Measurements from ENCODE around the gene NPTXR. TPM values are rescaled to one million over a fixed set of nuclear protein-coding genes. Genes with fewer than 3 reads are reported as not detected.

Gene NPTXR
- total RNA-seq, 1 experiment from 2014 or later: 10.4 TPM

- TF ChIP-seq E2F1 (CRISPR knock-in tag; IDR thresholded peaks at IDR 0.05) (no peak), STAT6 (CRISPR knock-in tag; conservative IDR thresholded peaks at IDR 0.05; ENCODE audit: low read depth) (no peak), ZBTB43 (CRISPR knock-in tag; IDR thresholded peaks at IDR 0.05) (no peak), ZSCAN18 (CRISPR knock-in tag; IDR thresholded peaks at IDR 0.05) (no peak), ZNF532 (CRISPR knock-in tag; IDR thresholded peaks at IDR 0.05; ENCODE audit: borderline replicate concordance) (no peak), SMAD3 (CRISPR knock-in tag; IDR thresholded peaks at IDR 0.05; ENCODE audit: borderline replicate concordance) (no peak), CREM (CRISPR knock-in tag; IDR thresholded peaks at IDR 0.05) (peak; percentile 59; the same call in 1 of the 2 replicates), ZNF219 (CRISPR knock-in tag; IDR thresholded peaks at IDR 0.05; ENCODE audit: borderline replicate concordance) (no peak), GABPB1 (CRISPR knock-in tag; IDR thresholded peaks at IDR 0.05) (no peak)
Measured at GRCh38 chr22:38843201-38843656, 599 bp downstream of the NPTXR start (continued).

- Mint-ChIP-seq H3K27ac (no peak overlapping the region), H3K27me3 (ENCODE audit: low read depth) (peaks cover 67% of the 10 kb centered on the region)
- POLR2A ChIA-PET: interaction anchor here (0.6 to 0.7 kb wide), 3 partner anchors 27 to 477 kb away, joined by 3 read pairs; partner anchors contain the start of gene RPL3
Measured at GRCh38 chr22:38842512-38843200, 1.2 kb downstream of the NPTXR start.

GRCh38 chr22:38841635-38842034, 2.2 kb downstream of the NPTXR start:
- H3K4me3 Mint-ChIP-seq: peak overlapping the region; percentile 81; the same call in 1 of the 2 replicates
- no peak for TF ChIP-seq ZBTB21 (CRISPR knock-in tag; IDR thresholded peaks at IDR 0.05; ENCODE audit: borderline replicate concordance)
- no peak for TF ChIP-seq ZNF232 (CRISPR knock-in tag; IDR thresholded peaks at IDR 0.05)
- no peak for TF ChIP-seq ERG (CRISPR knock-in tag; IDR thresholded peaks at IDR 0.05)
- no peak for TF ChIP-seq TEAD4 (CRISPR knock-in tag; IDR thresholded peaks at IDR 0.05)
- no peak for TF ChIP-seq ZMAT4 (CRISPR knock-in tag; IDR thresholded peaks at IDR 0.05)
- TF ChIP-seq JUN (CRISPR knock-in tag; IDR thresholded peaks at IDR 0.05): no peak
- TF ChIP-seq SMAD3 (CRISPR knock-in tag; IDR thresholded peaks at IDR 0.05; ENCODE audit: borderline replicate concordance): no peak

More at GRCh38 chr22:38842512-38843200, 1.2 kb downstream of the NPTXR start:
- DNase-seq (ENCODE audit: low spot score) (no peak), ATAC-seq (no peak)
- CTCF ChIA-PET: interaction anchor here (0.5 to 3.9 kb wide), 14 partner anchors 8 to 172 kb away, joined by 3 to 51 read pairs (median 6); no protein-coding TSS in a partner anchor
- H3K4me3 Mint-ChIP-seq: peak overlapping the region; percentile 81
- peaks cover 21% of the 10 kb centered on the region for H3K4me1 Mint-ChIP-seq
- TF ChIP-seq HMGA2 (CRISPR knock-in tag; IDR thresholded peaks at IDR 0.05): no peak
- no peaks in the 10 kb centered on the region for H3K9me3 Mint-ChIP-seq
- no peaks in the 10 kb centered on the region for H3K36me3 Mint-ChIP-seq

More at GRCh38 chr22:38841635-38842034, 2.2 kb downstream of the NPTXR start:
- no peak for ATAC-seq
- no peaks in the 10 kb centered on the region for H3K9me3 Mint-ChIP-seq
- ChIA-PET POLR2A (no interaction called here), CTCF (interaction anchor here (1.3 to 3.8 kb wide), 4 partner anchors 29 to 117 kb away, joined by 4 to 51 read pairs (median 7); no protein-coding TSS in a partner anchor)
- no peak for DNase-seq (ENCODE audit: low spot score)
- peaks cover 28% of the 10 kb centered on the region for H3K4me1 Mint-ChIP-seq
- H3K36me3 Mint-ChIP-seq: no peaks in the 10 kb centered on the region
- no peak overlapping the region for H3K27ac Mint-ChIP-seq
- H3K27me3 Mint-ChIP-seq (ENCODE audit: low read depth): peaks cover 58% of the 10 kb centered on the region

Measured in WTC11 (cell line).